MG63 (cell line): ENCODE measurements around the gene CLBA1. TPM values are rescaled to one million over a fixed set of nuclear protein-coding genes. Genes with fewer than 3 reads are reported as not detected.

Source experiments
- DNase-seq: peaks from one replicate; pipeline ENCODE4 v3.0.0-alpha.2; 2020
- H3K27me3 ChIP-seq: fragments of 250-450 bp; sonication (Bioruptor Pico); 2 replicates; pipeline ENCODE4 v1.5.1; 2020; ENCODE audit warnings: mild to moderate bottlenecking, moderate library complexity
- H3K36me3 ChIP-seq: fragments of 250-450 bp; sonication (Bioruptor Pico); 2 replicates; pipeline ENCODE4 v1.5.1; 2020; ENCODE audit warnings: mild to moderate bottlenecking, moderate library complexity
- H3K4me3 ChIP-seq: fragments of 250-450 bp; sonication (Bioruptor Pico); 2 replicates; pipeline ENCODE4 v1.5.1; 2020; ENCODE audit warnings: mild to moderate bottlenecking, moderate library complexity
- H3K9me3 ChIP-seq: fragments of 250-450 bp; sonication (Bioruptor Pico); 2 replicates; pipeline ENCODE4 v1.5.1; 2020; ENCODE audit warnings: mild to moderate bottlenecking, moderate library complexity
- total RNA-seq: library from RNA; depleted of rRNA; stranded (reverse); fragments of >200 nt; shearing (Covaris generic); gene quantifications from 2 replicates; pipeline ENCODE4 v1.2.3, GENCODE V29; 2014; ENCODE audit warnings: low replicate concordance

CLBA1 gene
- total RNA-seq, 1 experiment from 2014 or later = 10.8 TPM

GRCh38 chr14:104973385-104974145 is 12.0 kb upstream of the CLBA1 start:
- Histone ChIP-seq H3K27me3 (no peaks in the 10 kb centered on the region), H3K36me3 (no peaks in the 10 kb centered on the region), H3K4me3 (no peak overlapping the region), H3K9me3 (no peaks in the 10 kb centered on the region)
- peak; percentile 98 for DNase-seq

- Histone ChIP-seq H3K4me3 (no peak overlapping the region), H3K9me3 (no peaks in the 10 kb centered on the region), H3K36me3 (no peaks in the 10 kb centered on the region), H3K27me3 (no peaks in the 10 kb centered on the region)
- DNase-seq = no peak
Observed at GRCh38 chr14:104974146-104974541, 11.4 kb upstream of the CLBA1 start.

GRCh38 chr14:104974665-104975390 is 10.8 kb upstream of the CLBA1 start:
- H3K9me3 ChIP-seq = no peaks in the 10 kb centered on the region
- H3K27me3 ChIP-seq = no peaks in the 10 kb centered on the region
- H3K36me3 ChIP-seq = no peaks in the 10 kb centered on the region
- no peak overlapping the region for H3K4me3 ChIP-seq
- no peak for DNase-seq

GRCh38 chr14:104975481-104976197 is 9.9 kb upstream of the CLBA1 start:
- H3K36me3 ChIP-seq = no peaks in the 10 kb centered on the region
- no peaks in the 10 kb centered on the region for H3K27me3 ChIP-seq
- no peaks in the 10 kb centered on the region for H3K9me3 ChIP-seq
- no peak overlapping the region for H3K4me3 ChIP-seq
- DNase-seq = no peak

GRCh38 chr14:104976198-104977007 is 9.2 kb upstream of the CLBA1 start:
- Histone ChIP-seq H3K27me3 (no peaks in the 10 kb centered on the region), H3K4me3 (no peak overlapping the region; the same call in 1 of the 2 replicates), H3K36me3 (no peaks in the 10 kb centered on the region), H3K9me3 (no peaks in the 10 kb centered on the region)
- peak; percentile 67 for DNase-seq

- no peaks in the 10 kb centered on the region for H3K36me3 ChIP-seq
- peak overlapping the region; percentile 56 for H3K4me3 ChIP-seq
- H3K9me3 ChIP-seq = no peaks in the 10 kb centered on the region
- H3K27me3 ChIP-seq = no peaks in the 10 kb centered on the region
- no peak for DNase-seq
Observed at GRCh38 chr14:104977008-104977680, 8.4 kb upstream of the CLBA1 start.

GRCh38 chr14:104977681-104978653 is 7.6 kb upstream of the CLBA1 start, which contains the start of gene AHNAK2:
Gene AHNAK2, minus strand, starts transcription at chr14:104978374. Its CDS starts 137 bp downstream, at chr14:104978237.
- Histone ChIP-seq H3K27me3 (no peaks in the 10 kb centered on the region), H3K4me3 (peak within 1 kb of the TSS; percentile 56), H3K36me3 (no peaks in the 10 kb centered on the region), H3K9me3 (no peaks in the 10 kb centered on the region)
- peak; percentile 84 for DNase-seq

GRCh38 chr14:104978746-104979691 is 6.6 kb upstream of the CLBA1 start:
- no peaks in the 10 kb centered on the region for H3K27me3 ChIP-seq
- DNase-seq = no peak
- H3K4me3 ChIP-seq = no peak overlapping the region
- H3K9me3 ChIP-seq = no peaks in the 10 kb centered on the region
- no peaks in the 10 kb centered on the region for H3K36me3 ChIP-seq

GRCh38 chr14:104979758-104980610 is 5.6 kb upstream of the CLBA1 start:
- no peaks in the 10 kb centered on the region for H3K9me3 ChIP-seq
- peak; percentile 56 for DNase-seq
- H3K36me3 ChIP-seq = no peaks in the 10 kb centered on the region
- no peak overlapping the region for H3K4me3 ChIP-seq
- no peaks in the 10 kb centered on the region for H3K27me3 ChIP-seq

GRCh38 chr14:104980611-104981531 is 4.7 kb upstream of the CLBA1 start:
- no peak for DNase-seq
- no peaks in the 10 kb centered on the region for H3K36me3 ChIP-seq
- no peaks in the 10 kb centered on the region for H3K9me3 ChIP-seq
- no peak overlapping the region for H3K4me3 ChIP-seq
- no peaks in the 10 kb centered on the region for H3K27me3 ChIP-seq

- DNase-seq = no peak
- H3K9me3 ChIP-seq = no peaks in the 10 kb centered on the region
- H3K27me3 ChIP-seq = no peaks in the 10 kb centered on the region
- H3K4me3 ChIP-seq = no peak overlapping the region
- no peaks in the 10 kb centered on the region for H3K36me3 ChIP-seq
Observed at GRCh38 chr14:104981699-104982541, 3.7 kb upstream of the CLBA1 start.
